HepG2 (cell line): Measurements from ENCODE around the gene ZNF28.

ENCODE experiments used
- FOXP1 ChIP-seq, 2 experiments: fragments of 450-650 bp in 1 of 2; IDR thresholded peaks; 2 replicates each; pipeline ENCODE4 v1.6.1; 2017 to 2018; ENCODE audit warnings: antibody characterized with exemption in 1 of 2
- JUND ChIP-seq: sonication (generic); formaldehyde crosslinking; IDR thresholded peaks from 2 replicates; pipeline ENCODE4 v1.8.0; 2022; ENCODE audit warnings: mild to moderate bottlenecking, missing genetic modification reagents
- POLR2A ChIP-seq, 2 experiments: IDR thresholded peaks; 2 replicates each; pipeline ENCODE4 v1.6.1; 2011; ENCODE audit warnings: low read depth in 2 of 2, low read length in 2 of 2, mild to moderate bottlenecking in 1 of 2, moderate library complexity in 1 of 2; ENCODE audit not compliant: insufficient read depth in 1 of 2
- POLR2AphosphoS5 ChIP-seq: IDR thresholded peaks from 2 replicates; pipeline ENCODE4 v1.6.1; 2012; ENCODE audit warnings: low read depth, low read length
- SALL2 ChIP-seq: sonication (generic); formaldehyde crosslinking; IDR thresholded peaks from 2 replicates; pipeline ENCODE4 v1.8.1; 2023; ENCODE audit warnings: mild to moderate bottlenecking, missing genetic modification reagents, inconsistent platforms
- TOE1 ChIP-seq: sonication (generic); formaldehyde crosslinking; IDR thresholded peaks from 2 replicates; pipeline ENCODE4 v1.4.0; 2020; ENCODE audit warnings: mild to moderate bottlenecking, missing genetic modification reagents
- TF ChIP-seq, protein P1 (sequence below): sonication (generic); formaldehyde crosslinking; IDR thresholded peaks from 2 replicates; pipeline ENCODE4 v1.9.0; 2021; ENCODE audit warnings: missing genetic modification reagents, mild to moderate bottlenecking, borderline replicate concordance

DNA sequence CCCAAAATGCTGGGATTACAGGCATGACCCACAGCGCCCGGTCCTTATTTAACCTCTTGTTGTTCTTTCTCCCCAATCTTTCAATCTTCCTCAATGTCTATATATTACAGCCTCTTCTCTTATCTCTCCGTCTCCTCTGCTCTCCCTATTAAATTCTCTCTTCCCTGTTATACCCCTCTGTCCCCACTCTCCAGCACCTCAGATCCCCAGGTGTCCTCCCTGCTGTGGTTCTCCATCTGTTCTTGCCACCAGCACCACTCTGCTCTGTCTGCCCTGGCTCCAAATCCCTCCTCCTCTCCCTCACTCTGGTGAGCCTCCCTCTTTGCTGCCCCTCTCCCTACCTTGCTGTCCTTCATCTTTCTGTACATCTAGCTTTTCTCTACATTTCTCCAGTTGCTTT is 35.9 kb downstream of the ZNF28 start:
- no peak for TF ChIP-seq SALL2 (CRISPR knock-in tag)
- no peak for TF ChIP-seq POLR2A (IDR thresholded peaks at IDR 0.05; ENCODE audit: insufficient read depth in 1 of 2, low read depth in 2 of 2, low read length in 2 of 2)
- TF ChIP-seq, protein P1, sequence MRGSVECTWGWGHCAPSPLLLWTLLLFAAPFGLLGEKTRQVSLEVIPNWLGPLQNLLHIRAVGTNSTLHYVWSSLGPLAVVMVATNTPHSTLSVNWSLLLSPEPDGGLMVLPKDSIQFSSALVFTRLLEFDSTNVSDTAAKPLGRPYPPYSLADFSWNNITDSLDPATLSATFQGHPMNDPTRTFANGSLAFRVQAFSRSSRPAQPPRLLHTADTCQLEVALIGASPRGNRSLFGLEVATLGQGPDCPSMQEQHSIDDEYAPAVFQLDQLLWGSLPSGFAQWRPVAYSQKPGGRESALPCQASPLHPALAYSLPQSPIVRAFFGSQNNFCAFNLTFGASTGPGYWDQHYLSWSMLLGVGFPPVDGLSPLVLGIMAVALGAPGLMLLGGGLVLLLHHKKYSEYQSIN (CRISPR knock-in tag): no peak
- no peak for TF ChIP-seq POLR2AphosphoS5
- no peak for TF ChIP-seq FOXP1 (IDR thresholded peaks at IDR 0.05)
- no peak for TF ChIP-seq FOXP1 (CRISPR knock-in tag; IDR thresholded peaks at IDR 0.05)
- TF ChIP-seq JUND (CRISPR knock-in tag): no peak
- TF ChIP-seq TOE1: no peak
